Heart left ventricle (tissue), 16 donors: ENCODE data around the gene EPHB1. TPM values are rescaled to one million over a fixed set of nuclear protein-coding genes. Genes with fewer than 3 reads are reported as not detected.

ENCODE experiments used
- ATAC-seq, 4 donors: fragments of 200-7000 bp; cut with Tn5 transposase; one replicate each; pipeline ENCODE4 v1.9.1; 2020 to 2022; ENCODE audit warnings: moderate library complexity in 4 of 4, mild to moderate bottlenecking in 3 of 4, moderate number of reproducible peaks in 1 of 4
- DNase-seq, 5 donors: peaks; one replicate each; pipeline ENCODE4 v3.0.0-alpha.2; 2020
- H3K27ac ChIP-seq, 12 donors: fragments of 200-600 bp; sonication (generic) in 4 of 12; one replicate each; pipeline versions ENCODE4 v1.5.0 to v1.8.0; 2016 to 2022; ENCODE audit warnings: mild to moderate bottlenecking in 2 of 12
- H3K27me3 ChIP-seq, 9 donors: fragments of 200-600 bp; sonication (generic) in 2 of 9; one replicate each; pipeline versions ENCODE4 v1.5.1 to v1.8.0; 2016 to 2022; ENCODE audit warnings: mild to moderate bottlenecking in 3 of 9
- H3K36me3 ChIP-seq, 9 donors: fragments of 200-600 bp; sonication (generic) in 2 of 9; one replicate each; pipeline versions ENCODE4 v1.5.0 to v1.8.0; 2018 to 2022; ENCODE audit warnings: mild to moderate bottlenecking in 2 of 9
- H3K4me1 ChIP-seq, 12 donors: fragments of 200-600 bp; sonication (generic) in 4 of 12; one replicate each; pipeline versions ENCODE4 v1.5.0 to v1.8.0; 2016 to 2022; ENCODE audit warnings: mild to moderate bottlenecking in 3 of 12
- H3K4me3 ChIP-seq, 12 donors: fragments of 200-600 bp; sonication (generic) in 4 of 12; one replicate each; pipeline versions ENCODE4 v1.5.0 to v1.8.0; 2017 to 2022; ENCODE audit warnings: mild to moderate bottlenecking in 9 of 12, moderate library complexity in 4 of 12
- H3K9me3 ChIP-seq, 12 donors: fragments of 200-600 bp; sonication (generic) in 4 of 12; one replicate each; pipeline versions ENCODE4 v1.5.0 to v1.8.0; 2016 to 2022; ENCODE audit warnings: mild to moderate bottlenecking in 1 of 12
- POLR2A ChIP-seq, 2 donors: fragments of 450-650 bp; IDR thresholded peaks; one replicate each; pipeline ENCODE4 v1.6.1; 2017; ENCODE audit warnings: antibody characterized with exemption in 2 of 2, mild to moderate bottlenecking in 2 of 2, moderate library complexity in 2 of 2
- WGBS, 4 donors: extraction: QIAGEN DNeasy Blood & Tissue Kit in 2 of 4; methylation state at CpG; one replicate each; pipeline versions ENCODE4 v1.1.5 to v1.1.7; 2013 to 2018; 5-methylcytosine and 5-hydroxymethylcytosine counted together
- intact Hi-C, 10 donors: fragments of 100-400 bp; cut with DNase I; formaldehyde crosslinking; loops; one replicate each; pipeline versions ENCODE4 v1.11.1 to v1.14.2; 2022
- polyA plus RNA-seq, 2 donors: library from polyadenylated mRNA; stranded (reverse); fragments of 200-250 nt; gene quantifications; one replicate each; pipeline ENCODE4 v1.2.3, GENCODE V29; 2013
- total RNA-seq, 9 donors: library from RNA; depleted of rRNA in 2 of 9; stranded (reverse); fragments of >200 nt in 2 of 9; fragmentation: NEBNext Ultra II Directional in 3 of 9; extraction: Animal tissue kit (Norgen Biotek cat#: 25700) in 3 of 9; gene quantifications; one replicate each; pipeline versions ENCODE4 v1.1.0 to v1.2.4, GENCODE V29; 2016 to 2023
- TF ChIP-seq, protein P1 (sequence below), 12 donors: fragments of 200-600 bp; sonication (generic) in 4 of 12; IDR thresholded peaks; one replicate each; pipeline versions ENCODE4 v1.5.0 to v1.8.0; 2018 to 2022; ENCODE audit warnings: antibody characterized with exemption in 12 of 12, mild to moderate bottlenecking in 5 of 12
- donor health status: ischemic (EF 13 %, LVEDD 7.1; RV severe dilation, severe dysfunction).
- donor health status: healthy with polysubstance abuse.
- donor health status: DM: no; HTN: yes; CAD: no.
- donor health status: DM: no; HTN: no; CAD: no.
- donor health status: ischemic (EF 25% LVEDD 6.9; RV normal size, moderate dysfunction).
- donor health status: ischemic (EF 25% LVEDD 5.7; RV mildly dilated, moderate dysfunction).
- donor health status: healthy.
- donor health status: DM: yes; HTN: yes; CAD: no.
- donor health status: ischemic (EF 35%, LVEDD 5.7; RV mildly dilated, moderate dysfunction).
- donor health status: nonischemic (EF 11% LVEDD 7.7; RV severe dilation, severe dysfunction).
- donor health status: DM: yes; HTN: yes; CAD: no.
- donor health status: PGD.
- donor health status: ischemic (EF 29% LVEDD 5.4; RV normal size, mild dysfunction).
- donor health status: nonischemic (EF 23%, LVEDD 6.1; RV moderate dilation, normal function).

Gene EPHB1
- total and polyA plus RNA-seq, 11 donors, result 0.31 to 2.2 (median 1.1) TPM

DNA sequence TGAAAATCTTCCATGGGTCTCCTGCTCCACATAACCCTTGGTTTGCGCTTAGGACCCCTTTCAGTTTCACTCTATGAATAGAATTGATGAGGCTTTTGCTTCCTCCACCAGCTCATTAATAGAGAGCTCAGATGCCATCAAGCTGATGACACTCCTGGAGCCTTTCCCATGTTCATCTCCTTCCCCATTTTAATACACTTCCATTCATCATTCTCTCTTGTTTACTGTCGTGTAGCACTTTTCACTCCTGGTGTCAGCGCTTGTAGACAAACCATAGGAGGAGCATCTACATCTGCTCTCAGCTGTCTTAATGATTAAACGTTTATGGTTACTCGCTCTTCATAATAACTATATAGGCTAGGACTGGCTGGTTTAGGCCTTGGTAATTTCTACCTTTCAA is 363.5 kb downstream of the EPHB1 start:
- no peak for DNase-seq
- H3K4me3 ChIP-seq, result no peak overlapping the region
- intact Hi-C loops, result no loop called here
- no peaks in the 10 kb centered on the region for H3K4me1 ChIP-seq
- TF ChIP-seq, protein P1, sequence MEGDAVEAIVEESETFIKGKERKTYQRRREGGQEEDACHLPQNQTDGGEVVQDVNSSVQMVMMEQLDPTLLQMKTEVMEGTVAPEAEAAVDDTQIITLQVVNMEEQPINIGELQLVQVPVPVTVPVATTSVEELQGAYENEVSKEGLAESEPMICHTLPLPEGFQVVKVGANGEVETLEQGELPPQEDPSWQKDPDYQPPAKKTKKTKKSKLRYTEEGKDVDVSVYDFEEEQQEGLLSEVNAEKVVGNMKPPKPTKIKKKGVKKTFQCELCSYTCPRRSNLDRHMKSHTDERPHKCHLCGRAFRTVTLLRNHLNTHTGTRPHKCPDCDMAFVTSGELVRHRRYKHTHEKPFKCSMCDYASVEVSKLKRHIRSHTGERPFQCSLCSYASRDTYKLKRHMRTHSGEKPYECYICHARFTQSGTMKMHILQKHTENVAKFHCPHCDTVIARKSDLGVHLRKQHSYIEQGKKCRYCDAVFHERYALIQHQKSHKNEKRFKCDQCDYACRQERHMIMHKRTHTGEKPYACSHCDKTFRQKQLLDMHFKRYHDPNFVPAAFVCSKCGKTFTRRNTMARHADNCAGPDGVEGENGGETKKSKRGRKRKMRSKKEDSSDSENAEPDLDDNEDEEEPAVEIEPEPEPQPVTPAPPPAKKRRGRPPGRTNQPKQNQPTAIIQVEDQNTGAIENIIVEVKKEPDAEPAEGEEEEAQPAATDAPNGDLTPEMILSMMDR (IDR thresholded peaks at IDR 0.05), result no peak
- no peak for TF ChIP-seq POLR2A (IDR thresholded peaks at IDR 0.05)
- no peaks in the 10 kb centered on the region for H3K9me3 ChIP-seq
- no peak for ATAC-seq
- WGBS, 4 donors, result 74 to 90% (median 85%) methylated on average over 5 of the region's 5 CpGs
- H3K27me3 ChIP-seq, result no peaks in the 10 kb centered on the region
- no peaks in the 10 kb centered on the region for H3K36me3 ChIP-seq
- H3K27ac ChIP-seq, result no peak overlapping the region

DNA sequence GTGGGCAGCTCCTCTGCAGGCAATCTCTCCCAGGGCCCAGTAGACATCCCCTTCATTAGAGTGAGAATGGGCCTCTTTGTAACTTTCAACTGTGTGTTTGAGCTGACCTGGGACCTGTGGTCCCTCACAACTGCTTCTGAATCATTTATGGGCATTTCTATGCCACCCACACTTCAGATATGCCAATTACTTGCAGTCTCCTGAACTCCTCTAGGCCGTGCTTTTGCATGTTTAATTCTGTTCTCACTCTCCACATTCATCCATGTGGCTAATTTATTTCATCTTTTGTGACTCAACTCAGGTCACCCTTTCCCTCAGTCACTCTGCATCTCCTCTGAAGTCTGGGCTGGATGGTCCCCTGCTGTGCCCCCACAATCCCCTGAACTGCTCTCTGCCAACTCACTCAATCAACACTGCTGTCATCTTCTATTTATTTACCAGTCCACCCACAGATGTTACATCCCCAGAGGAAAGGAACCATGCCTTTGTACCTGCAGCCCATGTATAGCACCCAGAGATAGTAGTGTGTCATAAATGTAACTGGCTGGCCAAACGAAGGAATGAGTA is 364.7 kb downstream of the EPHB1 start:
- Histone ChIP-seq H3K4me1 (no peaks in the 10 kb centered on the region), H3K9me3 (no peaks in the 10 kb centered on the region), H3K36me3 (no peaks in the 10 kb centered on the region), H3K27me3 (no peaks in the 10 kb centered on the region), H3K27ac (no peak overlapping the region), H3K4me3 (no peak overlapping the region)
- WGBS, 4 donors, result 30 to 54% (median 52%) methylated on average over 2 of the region's 2 CpGs
- ATAC-seq (no peak), DNase-seq (no peak)
- intact Hi-C loops, result no loop called here
- no peak for TF ChIP-seq POLR2A (IDR thresholded peaks at IDR 0.05)
- TF ChIP-seq, protein P1 (IDR thresholded peaks at IDR 0.05), result no peak

DNA sequence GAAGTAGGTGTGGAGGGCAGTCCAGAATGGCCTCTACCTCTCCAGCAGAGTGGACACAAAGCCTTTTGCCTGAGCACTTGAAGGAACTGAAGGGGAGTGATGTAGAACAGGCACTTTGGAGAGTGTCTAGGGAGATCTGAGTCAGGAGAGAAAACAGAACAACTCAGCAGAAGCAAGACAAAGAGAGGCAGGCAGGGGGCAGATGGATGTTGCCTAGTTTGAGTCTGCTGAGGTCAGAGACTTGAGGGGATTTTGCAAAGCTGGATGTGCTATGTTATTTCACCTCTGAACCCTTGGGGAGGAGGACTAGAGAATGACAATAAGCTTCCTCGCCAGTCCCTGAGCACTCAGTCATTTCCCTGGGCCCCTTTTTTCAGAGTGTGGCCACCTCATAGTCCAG is 366.4 kb downstream of the EPHB1 start:
- Histone ChIP-seq H3K9me3 (no peaks in the 10 kb centered on the region), H3K27me3 (no peaks in the 10 kb centered on the region), H3K27ac (no peak overlapping the region), H3K4me1 (no peaks in the 10 kb centered on the region), H3K4me3 (no peak overlapping the region), H3K36me3 (no peaks in the 10 kb centered on the region)
- intact Hi-C loops, result no loop called here
- ATAC-seq, result no peak
- TF ChIP-seq, protein P1 (IDR thresholded peaks at IDR 0.05), result no peak
- no peak for TF ChIP-seq POLR2A (IDR thresholded peaks at IDR 0.05)
- WGBS, 4 donors, result 53 to 75% (median 71%) methylated on average over 1 of the region's 1 CpG
- no peak for DNase-seq

DNA sequence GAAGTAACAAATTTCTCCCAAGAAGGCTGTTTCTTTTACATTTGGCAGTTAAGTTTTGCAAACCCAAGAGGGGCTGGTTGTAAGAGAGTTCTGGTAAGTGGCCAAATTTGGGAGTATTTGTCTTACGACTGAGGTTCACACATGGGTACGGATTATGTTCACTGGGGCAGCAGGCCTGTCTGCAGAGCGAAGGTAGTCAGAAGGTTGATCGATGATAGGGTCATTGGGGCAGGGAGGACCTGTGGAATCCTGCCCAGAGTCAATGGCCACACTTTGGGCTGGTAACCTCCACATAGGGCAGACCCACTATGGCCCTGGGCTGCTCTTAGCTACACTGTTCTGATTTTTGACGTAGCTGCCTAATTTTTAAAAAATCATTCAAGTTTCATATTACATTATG is 368.6 kb downstream of the EPHB1 start:
- no peak overlapping the region for H3K4me3 ChIP-seq
- intact Hi-C loops, result no loop called here
- no peaks in the 10 kb centered on the region for H3K4me1 ChIP-seq
- 91 to 96% (median 94%) methylated on average over 5 of the region's 5 CpGs for WGBS, 4 donors
- ATAC-seq (no peak), DNase-seq (no peak)
- H3K27me3 ChIP-seq, result no peaks in the 10 kb centered on the region
- H3K27ac ChIP-seq, result no peak overlapping the region
- no peaks in the 10 kb centered on the region for H3K9me3 ChIP-seq
- TF ChIP-seq, protein P1 (IDR thresholded peaks at IDR 0.05), result no peak
- TF ChIP-seq POLR2A (IDR thresholded peaks at IDR 0.05), result no peak
- no peaks in the 10 kb centered on the region for H3K36me3 ChIP-seq
